AG04449 (cell line): ENCODE results near the gene HIPK2.

Experiments
- CTCF ChIA-PET: fragments of 350-600 bp; formaldehyde crosslinking; extraction: SDS; loops from one replicate; lab custom pipeline; 2021; ENCODE audit warnings: antibody characterized with exemption; lab: Yijun Ruan, JAX
- POLR2A ChIA-PET: fragments of 400-600, 350-600 bp; formaldehyde crosslinking; extraction: SDS; loops from one replicate; lab custom pipeline; 2020; ENCODE audit warnings: antibody characterized with exemption, inconsistent platforms; lab: Yijun Ruan, JAX
- DNase-seq: peaks from one replicate; pipeline ENCODE4 v3.0.0-alpha.2; 2010; ENCODE audit warnings: low read depth, low spot score
- H3K4me3 ChIP-seq: 2 replicates; pipeline ENCODE4 v1.5.1; 2011; ENCODE audit warnings: low read depth, mild to moderate bottlenecking, control low read depth, low read length
- CTCF ChIP-seq: IDR thresholded peaks from one replicate; pipeline ENCODE4 v1.5.1; 2011; ENCODE audit warnings: mild to moderate bottlenecking, moderate library complexity, low read length, control low read depth, inconsistent platforms; ENCODE audit not compliant: insufficient read depth; ENCODE audit errors: missing control alignments

HIPK2 gene

GRCh38 chr7:139648941-139649425 is 128.8 kb downstream of the HIPK2 start:
- no peak overlapping the region for H3K4me3 ChIP-seq
- CTCF ChIA-PET, result interaction anchor here (2.4 to 5.2 kb wide), 5 partner anchors 11 to 353 kb away, joined by 12 to 192 read pairs (median 47); partner anchors contain the start of gene HIPK2
- no peak for TF ChIP-seq CTCF
- no peak for DNase-seq
- POLR2A ChIA-PET, result no interaction called here

GRCh38 chr7:139648391-139648861 is 129.4 kb downstream of the HIPK2 start:
- POLR2A ChIA-PET, result interaction anchor here (1.1 kb wide), 1 partner anchor 122 kb away, joined by 3 read pairs; no protein-coding TSS in a partner anchor
- no peak for DNase-seq

DNA sequence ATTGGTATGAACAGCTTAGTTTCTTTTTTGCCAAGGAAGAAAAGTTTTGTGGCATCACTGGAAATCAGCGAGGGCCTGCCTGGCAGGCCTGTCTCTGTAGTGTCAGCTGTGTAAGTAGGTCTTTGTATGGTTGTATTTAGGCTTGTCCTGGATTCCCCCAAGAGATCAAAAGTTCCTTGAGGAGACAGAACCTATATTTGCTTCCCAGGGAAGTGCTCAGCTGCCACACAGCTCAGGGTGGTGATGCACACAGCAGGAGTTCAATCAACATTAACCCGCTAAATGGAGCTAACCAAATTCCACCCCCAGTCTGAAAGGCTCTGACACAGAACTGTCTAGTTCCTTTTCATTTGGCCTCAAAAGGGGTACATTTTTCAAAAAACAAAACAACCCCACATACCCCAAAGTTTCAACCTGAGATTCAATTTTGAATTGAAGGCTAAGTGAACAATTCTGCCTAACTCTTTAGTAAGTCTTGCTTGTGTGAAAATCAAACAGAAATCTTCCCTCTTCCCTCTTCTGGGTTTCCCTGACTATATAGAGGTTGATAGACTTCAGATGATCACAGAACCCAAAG is 129.9 kb downstream of the HIPK2 start:
- ChIA-PET CTCF (interaction anchor here (0.8 to 5.2 kb wide), 28 partner anchors 8 to 360 kb away, joined by 3 to 192 read pairs (median 11); partner anchors contain the start of gene HIPK2), POLR2A (interaction anchor here (0.7 to 1.1 kb wide), 2 partner anchors 28 to 123 kb away, joined by 3 read pairs; no protein-coding TSS in a partner anchor)
- no peak for TF ChIP-seq CTCF
- DNase-seq, result no peak
- no peak overlapping the region for H3K4me3 ChIP-seq

More at GRCh38 chr7:139648391-139648861, 129.4 kb downstream of the HIPK2 start:
- no peak overlapping the region for H3K4me3 ChIP-seq
- no peak for TF ChIP-seq CTCF
- CTCF ChIA-PET, result interaction anchor here (1.1 to 5.2 kb wide), 11 partner anchors 11 to 359 kb away, joined by 3 to 192 read pairs (median 35); partner anchors contain the start of gene HIPK2

GRCh38 chr7:139647085-139647484 is 130.7 kb downstream of the HIPK2 start:
- TF ChIP-seq CTCF, result no peak
- POLR2A ChIA-PET, result interaction anchor here (0.7 to 1.4 kb wide), 4 partner anchors 28 to 124 kb away, joined by 3 read pairs; no protein-coding TSS in a partner anchor

GRCh38 chr7:139646566-139646965 is 131.2 kb downstream of the HIPK2 start:
- no peak for DNase-seq
- ChIA-PET CTCF (interaction anchor here (0.6 to 5.2 kb wide), 45 partner anchors 9 to 356 kb away, joined by 3 to 192 read pairs (median 7); partner anchors contain the start of gene HIPK2), POLR2A (interaction anchor here (0.7 to 1.4 kb wide), 2 partner anchors 36 to 124 kb away, joined by 3 read pairs; no protein-coding TSS in a partner anchor)
- H3K4me3 ChIP-seq, result no peak overlapping the region
- no peak for TF ChIP-seq CTCF

More at GRCh38 chr7:139647085-139647484, 130.7 kb downstream of the HIPK2 start:
- CTCF ChIA-PET, result interaction anchor here (0.6 to 5.2 kb wide), 41 partner anchors 9 to 355 kb away, joined by 3 to 192 read pairs (median 7); partner anchors contain the start of gene HIPK2
- DNase-seq, result no peak
- H3K4me3 ChIP-seq, result no peak overlapping the region
